Transverse colon (tissue), 4 donors: Measurements from ENCODE around the gene SBF2. TPM values are rescaled to one million over a fixed set of nuclear protein-coding genes. Genes with fewer than 3 reads are reported as not detected.

Source experiments
- DNase-seq: peaks from one replicate; pipeline ENCODE4 v3.0.0-alpha.2; 2019
- H3K27ac ChIP-seq, 4 donors: fragments of 200-600 bp; sonication (generic); 2 replicates each; pipeline ENCODE4 v1.5.1; 2016 to 2018; ENCODE audit warnings: inconsistent platforms in 4 of 4
- H3K27me3 ChIP-seq: fragments of 200-600 bp; sonication (generic); 2 replicates; pipeline ENCODE4 v1.5.1; 2017; ENCODE audit warnings: inconsistent platforms
- H3K36me3 ChIP-seq, 4 donors: fragments of 200-600 bp; sonication (generic); 2 replicates each; pipeline ENCODE4 v1.5.1; 2017 to 2019; ENCODE audit warnings: inconsistent platforms in 4 of 4
- H3K4me1 ChIP-seq, 4 donors: fragments of 200-600 bp; sonication (generic); 2 replicates each; pipeline ENCODE4 v1.5.1; 2017 to 2020; ENCODE audit warnings: inconsistent platforms in 4 of 4
- H3K4me3 ChIP-seq, 4 donors: fragments of 200-600 bp; sonication (generic); 1 replicate in 1 of 4; 2 replicates in 3 of 4; pipeline versions ENCODE4 v1.5.1 to v1.6.1; 2017 to 2019; ENCODE audit warnings: inconsistent platforms in 4 of 4
- H3K9me3 ChIP-seq, 2 donors: fragments of 200-600 bp; sonication (generic); 2 replicates each; pipeline ENCODE4 v1.5.1; 2017 to 2019; ENCODE audit warnings: inconsistent platforms in 2 of 2
- EP300 ChIP-seq: sonication (generic); formaldehyde crosslinking; IDR thresholded peaks from one replicate; pipeline ENCODE4 v1.6.1; 2017; ENCODE audit warnings: antibody characterized with exemption, low read depth
- POLR2A ChIP-seq: fragments of 450-650 bp; IDR thresholded peaks from one replicate; pipeline ENCODE4 v1.6.1; 2016; ENCODE audit warnings: antibody characterized with exemption, mild to moderate bottlenecking, moderate library complexity
- POLR2AphosphoS5 ChIP-seq, 3 donors: sonication (generic); formaldehyde crosslinking; IDR thresholded peaks; one replicate each; pipeline ENCODE4 v1.6.1; 2016; ENCODE audit warnings: antibody characterized with exemption in 3 of 3
- WGBS, 2 donors: methylation state at CpG; one replicate each; pipeline ENCODE4 v1.1.5; 2018; ENCODE audit warnings: low coverage in 1 of 2; 5-methylcytosine and 5-hydroxymethylcytosine counted together
- in situ Hi-C, 4 donors: fragments of 200-750 bp; cut with MboI; loops; one replicate each; pipeline versions ENCODE4 v1.15.0 to v1.15.1; 2017; ENCODE audit warnings: low sequenced_read_pairs in 3 of 4, low pct_ligation_motif_present in 1 of 4, low pct_unique_long_range_greater_than_20kb in 1 of 4
- intact Hi-C: fragments of 100-400 bp; cut with DNase I; formaldehyde crosslinking; loops from one replicate; pipeline ENCODE4 v1.15.1; 2023; ENCODE audit warnings: low total_unique reads
- total RNA-seq, 4 donors: library from RNA; depleted of rRNA; stranded (reverse); fragments of >200 nt; gene quantifications; one replicate each; pipeline ENCODE4 v1.1.0, GENCODE V29; 2016
- TF ChIP-seq, protein P1 (sequence below), 5 experiments: fragments of 200-600 bp in 3 of 5; fragments of 450-650 bp in 2 of 5; sonication (generic) in 3 of 5; IDR thresholded peaks; 1 replicate in 2 of 5; 2 replicates in 3 of 5; pipeline ENCODE4 v1.5.1; 2016 to 2017; ENCODE audit warnings: antibody characterized with exemption in 5 of 5, inconsistent platforms in 3 of 5, mild to moderate bottlenecking in 2 of 5, moderate library complexity in 1 of 5

SBF2 gene
- total RNA-seq, 4 donors from 2014 or later, result 46.4 to 71.0 (median 54.8) TPM

DNA sequence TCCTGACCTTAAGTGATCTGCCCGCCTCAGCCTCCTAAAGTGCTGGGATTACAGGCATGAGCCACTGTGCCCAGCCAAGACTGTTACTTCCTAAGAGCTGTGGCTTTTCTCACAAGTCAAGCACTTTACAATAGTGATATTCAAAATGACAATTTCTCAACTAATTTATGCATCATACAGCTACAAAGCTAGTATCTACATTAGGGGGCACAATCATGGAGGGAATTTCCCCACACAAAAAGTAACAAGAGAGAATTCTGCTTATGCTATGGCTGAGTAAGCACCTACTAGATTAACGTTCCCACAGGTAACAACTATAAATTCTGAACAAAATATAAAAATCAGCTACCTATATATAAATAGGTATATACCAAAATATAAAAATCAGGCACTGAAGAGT lies 72.7 kb downstream of the SBF2 start:
- no peak for TF ChIP-seq POLR2A
- TF ChIP-seq EP300, result no peak
- TF ChIP-seq, protein P1, sequence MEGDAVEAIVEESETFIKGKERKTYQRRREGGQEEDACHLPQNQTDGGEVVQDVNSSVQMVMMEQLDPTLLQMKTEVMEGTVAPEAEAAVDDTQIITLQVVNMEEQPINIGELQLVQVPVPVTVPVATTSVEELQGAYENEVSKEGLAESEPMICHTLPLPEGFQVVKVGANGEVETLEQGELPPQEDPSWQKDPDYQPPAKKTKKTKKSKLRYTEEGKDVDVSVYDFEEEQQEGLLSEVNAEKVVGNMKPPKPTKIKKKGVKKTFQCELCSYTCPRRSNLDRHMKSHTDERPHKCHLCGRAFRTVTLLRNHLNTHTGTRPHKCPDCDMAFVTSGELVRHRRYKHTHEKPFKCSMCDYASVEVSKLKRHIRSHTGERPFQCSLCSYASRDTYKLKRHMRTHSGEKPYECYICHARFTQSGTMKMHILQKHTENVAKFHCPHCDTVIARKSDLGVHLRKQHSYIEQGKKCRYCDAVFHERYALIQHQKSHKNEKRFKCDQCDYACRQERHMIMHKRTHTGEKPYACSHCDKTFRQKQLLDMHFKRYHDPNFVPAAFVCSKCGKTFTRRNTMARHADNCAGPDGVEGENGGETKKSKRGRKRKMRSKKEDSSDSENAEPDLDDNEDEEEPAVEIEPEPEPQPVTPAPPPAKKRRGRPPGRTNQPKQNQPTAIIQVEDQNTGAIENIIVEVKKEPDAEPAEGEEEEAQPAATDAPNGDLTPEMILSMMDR (IDR thresholded peaks at IDR 0.05), result no peak
- TF ChIP-seq POLR2AphosphoS5 (IDR thresholded peaks at IDR 0.05), result no peak
- no peak for DNase-seq
- peaks cover 0 to 3% (median 0%) of the 10 kb centered on the region in 4 donors for H3K4me1 ChIP-seq
- no peaks in the 10 kb centered on the region for H3K9me3 ChIP-seq
- peaks cover 0 to 7% (median 0%) of the 10 kb centered on the region in 4 donors for H3K36me3 ChIP-seq
- H3K4me3 ChIP-seq, result no peak overlapping the region
- WGBS, 2 donors, result 83 to 100% methylated on average over 1 to 2 of the region's 2 CpGs
- in situ Hi-C loops, result loop anchor here in 1 of 4 donors (25.0 kb wide), 1 partner anchor 141 kb away; no protein-coding TSS in a partner anchor
- intact Hi-C loops, result no loop called here
- H3K27me3 ChIP-seq, result no peaks in the 10 kb centered on the region
- no peak overlapping the region for H3K27ac ChIP-seq

DNA sequence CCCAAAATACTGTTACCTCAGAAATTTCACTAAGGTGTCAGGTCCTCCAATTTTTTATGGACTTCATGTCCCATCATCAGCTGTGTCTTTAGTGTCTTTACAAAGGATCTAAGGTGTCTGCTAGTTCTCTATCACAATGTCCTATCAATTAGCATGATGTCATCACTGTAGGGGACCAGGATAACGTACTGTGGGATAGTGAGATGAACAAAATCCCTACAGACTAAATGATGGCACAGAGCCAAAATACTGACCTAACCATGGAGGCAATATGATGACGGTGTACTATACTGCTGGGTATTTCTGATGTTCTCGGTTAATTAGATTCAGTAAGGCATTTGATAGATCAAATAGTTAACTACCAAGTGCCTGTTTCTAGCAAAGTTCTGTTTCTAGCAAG lies 82.5 kb downstream of the SBF2 start:
- H3K4me1 ChIP-seq, result peaks cover 0 to 4% (median 0%) of the 10 kb centered on the region in 4 donors
- intact Hi-C loops (no loop called here), in situ Hi-C loops (loop anchor here in 2 of 4 donors (10.0 to 25.0 kb wide), 2 partner anchors 103 to 151 kb away; no protein-coding TSS in a partner anchor)
- no peaks in the 10 kb centered on the region for H3K9me3 ChIP-seq
- H3K27me3 ChIP-seq, result no peaks in the 10 kb centered on the region
- no peak overlapping the region for H3K27ac ChIP-seq
- no peaks in the 10 kb centered on the region for H3K36me3 ChIP-seq
- 86 to 92% methylated on average over 3 of the region's 3 CpGs for WGBS, 2 donors
- DNase-seq, result no peak
- TF ChIP-seq POLR2A, result no peak
- TF ChIP-seq, protein P1 (IDR thresholded peaks at IDR 0.05), result no peak
- no peak for TF ChIP-seq EP300
- TF ChIP-seq POLR2AphosphoS5 (IDR thresholded peaks at IDR 0.05), result no peak
- no peak overlapping the region for H3K4me3 ChIP-seq

DNA sequence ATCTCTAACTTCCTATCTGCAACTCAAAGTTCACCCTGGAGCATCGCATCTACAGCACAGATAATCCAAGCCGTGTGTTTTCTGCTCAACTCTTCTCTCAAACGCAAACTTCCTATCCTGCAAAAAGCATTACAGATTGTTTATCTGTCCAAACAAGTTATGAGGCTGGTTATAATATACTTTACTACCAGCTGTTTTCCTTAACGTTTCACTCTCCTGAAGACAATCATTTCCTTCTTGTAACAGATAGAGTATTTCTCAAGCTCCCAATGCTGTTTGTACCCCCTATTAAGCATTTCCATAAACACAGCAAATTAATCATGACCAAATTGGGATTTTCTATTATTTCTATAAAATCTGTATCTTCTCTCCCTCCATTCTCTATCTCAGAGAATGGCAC lies 84.7 kb downstream of the SBF2 start:
- Histone ChIP-seq H3K4me1 (peaks cover 0 to 4% (median 0%) of the 10 kb centered on the region in 4 donors), H3K4me3 (no peak overlapping the region), H3K36me3 (no peaks in the 10 kb centered on the region), H3K9me3 (peaks cover 2 to 4% of the 10 kb centered on the region in 2 donors), H3K27ac (no peak overlapping the region), H3K27me3 (no peaks in the 10 kb centered on the region)
- intact Hi-C loops (loop anchor here (5.0 kb wide), 1 partner anchor 98 kb away; the partner anchor contains the start of gene ADM), in situ Hi-C loops (loop anchor here in 3 of 4 donors (10.0 to 25.0 kb wide), 2 partner anchors 105 to 153 kb away; no protein-coding TSS in a partner anchor)
- TF ChIP-seq POLR2AphosphoS5 (IDR thresholded peaks at IDR 0.05), result no peak
- TF ChIP-seq EP300, result no peak
- TF ChIP-seq POLR2A, result no peak
- TF ChIP-seq, protein P1 (IDR thresholded peaks at IDR 0.05), result no peak
- DNase-seq, result no peak
- WGBS, 2 donors, result 58 to 71% methylated on average over 3 to 4 of the region's 4 CpGs

DNA sequence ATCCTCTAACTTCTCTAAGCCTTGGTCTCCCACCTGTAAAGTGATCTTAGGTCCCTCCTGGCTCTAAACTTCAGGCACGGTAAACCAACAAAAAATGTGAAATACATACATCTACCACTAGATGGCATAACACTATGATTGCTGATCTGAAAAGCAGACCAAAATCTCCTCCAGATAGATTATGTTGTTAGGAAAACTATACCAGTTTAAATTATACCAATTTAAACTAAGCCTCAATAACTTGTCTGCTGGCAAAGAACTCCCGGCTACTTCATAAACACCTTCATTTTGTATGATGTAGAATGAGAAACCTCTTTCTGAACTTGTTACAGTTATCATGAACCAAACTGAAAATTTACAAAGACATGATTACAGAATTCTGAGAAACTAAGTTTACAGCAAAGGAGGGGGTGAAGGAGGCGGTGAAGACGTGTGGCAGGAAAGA lies 85.9 kb downstream of the SBF2 start:
- TF ChIP-seq POLR2AphosphoS5 (IDR thresholded peaks at IDR 0.05) (no peak), EP300 (no peak), POLR2A (no peak)
- TF ChIP-seq, protein P1 (IDR thresholded peaks at IDR 0.05), result peak; percentile 66 to 79 (median 72)
- H3K36me3 ChIP-seq, result no peaks in the 10 kb centered on the region
- DNase-seq, result no peak
- in situ Hi-C loops (loop anchor here in 3 of 4 donors (10.0 to 25.0 kb wide), 2 partner anchors 107 to 154 kb away; no protein-coding TSS in a partner anchor), intact Hi-C loops (loop anchor here (5.0 kb wide), 1 partner anchor 99 kb away; the partner anchor contains the start of gene ADM)
- no peak overlapping the region for H3K4me3 ChIP-seq
- H3K9me3 ChIP-seq, result peaks cover 14 to 16% of the 10 kb centered on the region in 2 donors
- no peaks in the 10 kb centered on the region for H3K27me3 ChIP-seq
- 13 to 23% methylated on average over 4 of the region's 4 CpGs for WGBS, 2 donors
- no peak overlapping the region for H3K27ac ChIP-seq
- H3K4me1 ChIP-seq, result peaks cover 0 to 4% (median 0%) of the 10 kb centered on the region in 4 donors
